Activated naive CD8-positive, alpha-beta T cell treated with anti-CD3 and anti-CD28 coated beads, Interleukin-2, amount 10 ng/mL, durations not matched to agents 7 days and 5 days (primary cell): ENCODE measurements around the gene EXOSC2. TPM values are rescaled to one million over a fixed set of nuclear protein-coding genes. Genes with fewer than 3 reads are reported as not detected.

Experiments
- ATAC-seq: fragments of 150-1000 bp; cut with Tn5 transposase; one replicate; pipeline ENCODE4 v1.10.0; 2021; ENCODE audit warnings: low read depth, moderate library complexity
- POLR2A ChIA-PET: fragments of 350-600 bp; sonication (Branson Sonifier 250); formaldehyde crosslinking; loops from one replicate; lab custom pipeline; 2021; ENCODE audit warnings: antibody characterized with exemption; lab: Charles Lee
- DNase-seq: peaks from one replicate; pipeline ENCODE4 v3.0.0; 2021
- H3K27ac Mint-ChIP-seq: one replicate; pipeline ENCODE4 v1.8.0; 2022; ENCODE audit warnings: mild to moderate bottlenecking, mixed read lengths
- H3K27me3 Mint-ChIP-seq: one replicate; pipeline ENCODE4 v1.8.0; 2022; ENCODE audit warnings: mild to moderate bottlenecking, moderate library complexity, mixed read lengths
- H3K36me3 Mint-ChIP-seq: one replicate; pipeline ENCODE4 v1.8.0; 2021; ENCODE audit warnings: mild to moderate bottlenecking, mixed read lengths
- H3K4me1 Mint-ChIP-seq: one replicate; pipeline ENCODE4 v1.8.0; 2021; ENCODE audit warnings: mixed read lengths
- H3K4me3 Mint-ChIP-seq: one replicate; pipeline ENCODE4 v1.8.0; 2022; ENCODE audit warnings: mild to moderate bottlenecking, moderate library complexity, mixed read lengths
- H3K9me3 Mint-ChIP-seq: one replicate; pipeline ENCODE4 v1.8.0; 2021; ENCODE audit warnings: mixed read lengths
- total RNA-seq, 2 experiments: library from RNA; stranded (reverse); gene quantifications; one replicate each; pipeline ENCODE4 v1.2.3, GENCODE V29; 2021

Gene EXOSC2
- total RNA-seq, 2 experiments from 2014 or later, result 57.2 to 58.8 TPM

DNA sequence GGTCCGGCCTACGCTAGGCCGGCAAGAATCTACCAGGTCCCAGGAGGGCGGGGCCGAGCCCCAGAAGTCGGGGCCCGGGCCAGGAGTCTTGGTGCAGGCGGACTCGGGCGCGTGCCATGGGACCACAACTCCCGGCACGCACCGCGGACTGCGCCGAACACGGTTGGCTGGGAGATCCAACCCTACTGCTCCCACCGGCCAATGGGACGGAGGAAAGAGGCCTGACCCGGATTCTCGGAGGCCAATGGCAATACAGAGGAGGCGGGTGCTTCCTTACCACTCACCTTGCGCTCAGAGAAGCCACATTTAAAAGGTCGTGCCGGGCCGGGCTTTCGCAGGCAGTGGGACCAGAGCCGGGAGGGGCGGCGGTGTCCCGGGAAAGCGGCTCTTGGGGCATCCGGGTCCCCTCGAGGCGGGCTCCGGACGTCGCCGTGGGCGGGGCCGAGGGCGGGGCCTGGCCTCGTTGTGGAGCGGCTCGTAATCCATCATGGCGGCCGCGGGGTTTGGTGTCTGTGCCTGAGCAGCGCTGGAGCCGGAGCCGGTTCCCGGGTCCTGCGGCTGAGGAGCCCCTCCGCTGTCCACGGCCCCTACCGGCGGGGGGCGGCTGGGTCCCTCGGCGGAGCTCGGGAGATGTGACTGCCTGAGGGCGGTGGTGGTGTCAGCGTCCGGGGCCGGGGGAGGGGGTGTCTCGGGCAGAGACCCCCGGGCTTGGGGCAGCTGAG is 19.1 kb downstream of the EXOSC2 start:
- peaks cover 29% of the 10 kb centered on the region for H3K4me1 Mint-ChIP-seq

DNA sequence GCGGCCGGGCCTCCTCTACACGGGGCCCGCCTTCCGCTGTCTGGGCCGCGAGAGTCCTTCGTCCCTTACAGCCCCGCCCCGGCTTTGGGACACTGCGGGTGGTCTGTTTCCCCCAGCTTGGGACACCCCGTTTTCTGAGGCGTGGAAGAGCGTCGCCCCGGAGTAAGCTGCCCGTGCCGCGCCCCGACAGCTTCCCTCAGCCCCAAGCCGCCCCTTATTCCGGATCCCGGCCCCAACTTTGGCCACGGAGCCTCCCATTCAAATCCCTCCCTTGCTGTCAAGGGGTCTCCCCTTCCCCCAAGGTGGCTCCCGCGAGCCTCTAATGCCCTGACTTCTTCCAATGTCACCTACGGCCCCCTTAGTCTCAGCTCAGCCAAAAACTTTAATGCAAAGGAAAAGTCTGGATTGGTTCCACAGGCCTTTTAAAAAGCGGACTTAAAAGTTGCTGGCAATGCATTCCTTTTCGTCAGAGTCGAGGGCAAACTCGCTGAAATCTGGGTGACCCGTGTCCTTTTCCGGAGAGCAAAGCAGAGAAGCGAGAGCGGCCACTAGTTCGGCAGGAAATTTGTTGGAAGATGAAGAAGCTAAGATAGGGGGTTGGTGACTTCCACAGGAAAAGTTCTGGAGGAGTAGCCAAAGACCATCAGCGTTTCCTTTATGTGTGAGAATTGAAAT is 19.8 kb downstream of the EXOSC2 start:
- ATAC-seq, result peak; percentile 1
- POLR2A ChIA-PET, result interaction anchor here (0.6 to 1.2 kb wide), 3 partner anchors 20 to 472 kb away, joined by 4 to 7 read pairs (median 5); partner anchors contain the start of gene EXOSC2
- Mint-ChIP-seq H3K4me3 (peak overlapping the region; percentile 87), H3K4me1 (peaks cover 29% of the 10 kb centered on the region), H3K27me3 (peaks cover 2% of the 10 kb centered on the region), H3K36me3 (no peaks in the 10 kb centered on the region), H3K9me3 (no peaks in the 10 kb centered on the region), H3K27ac (peak overlapping the region; percentile 94)
- no peak for DNase-seq

More for the DNA sequence above, 19.1 kb downstream of the EXOSC2 start:
- Mint-ChIP-seq H3K27me3 (peaks cover 2% of the 10 kb centered on the region), H3K9me3 (no peaks in the 10 kb centered on the region), H3K36me3 (no peaks in the 10 kb centered on the region), H3K27ac (peak overlapping the region; percentile 94), H3K4me3 (peak overlapping the region; percentile 87)
- ATAC-seq (peak; percentile 98), DNase-seq (peak; percentile 97)
- POLR2A ChIA-PET, result interaction anchor here (0.6 to 1.2 kb wide), 3 partner anchors 19 to 471 kb away, joined by 4 to 7 read pairs (median 5); partner anchors contain the start of gene EXOSC2

DNA sequence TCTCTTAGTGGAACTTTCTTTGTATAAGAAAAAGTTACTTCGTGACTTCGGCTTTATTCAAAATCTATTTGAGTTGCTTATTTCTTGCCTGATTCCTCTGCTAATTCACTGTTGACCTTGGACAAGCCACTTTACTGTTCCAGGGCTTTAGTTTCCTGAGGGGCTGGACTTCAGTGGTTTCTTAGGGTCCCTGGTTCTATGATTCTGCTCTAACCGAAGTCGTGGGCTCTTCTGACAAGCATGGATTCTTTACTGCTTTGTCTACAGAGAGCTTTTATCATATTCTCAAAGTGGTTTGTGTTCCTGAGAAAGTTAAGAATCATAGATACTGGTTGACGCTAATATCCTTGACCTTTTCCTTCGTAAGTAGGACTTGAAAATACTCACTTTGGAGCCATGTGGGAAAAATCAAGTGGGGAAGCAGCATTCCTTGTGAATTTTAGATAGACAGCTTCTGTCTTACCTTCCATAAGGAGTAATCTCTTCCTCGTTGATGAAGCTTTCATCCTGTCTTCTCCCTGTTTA is 21.1 kb downstream of the EXOSC2 start:
- H3K36me3 Mint-ChIP-seq, result no peaks in the 10 kb centered on the region
- no peak for ATAC-seq
- DNase-seq, result no peak
- peaks cover 2% of the 10 kb centered on the region for H3K27me3 Mint-ChIP-seq
- peaks cover 31% of the 10 kb centered on the region for H3K4me1 Mint-ChIP-seq
- no peaks in the 10 kb centered on the region for H3K9me3 Mint-ChIP-seq
- H3K4me3 Mint-ChIP-seq, result peak overlapping the region; percentile 87
- POLR2A ChIA-PET, result interaction anchor here (0.7 to 1.4 kb wide), 2 partner anchors 21 to 410 kb away, joined by 3 read pairs; partner anchors contain the start of genes EXOSC2 and NUP214
- H3K27ac Mint-ChIP-seq, result no peak overlapping the region

DNA sequence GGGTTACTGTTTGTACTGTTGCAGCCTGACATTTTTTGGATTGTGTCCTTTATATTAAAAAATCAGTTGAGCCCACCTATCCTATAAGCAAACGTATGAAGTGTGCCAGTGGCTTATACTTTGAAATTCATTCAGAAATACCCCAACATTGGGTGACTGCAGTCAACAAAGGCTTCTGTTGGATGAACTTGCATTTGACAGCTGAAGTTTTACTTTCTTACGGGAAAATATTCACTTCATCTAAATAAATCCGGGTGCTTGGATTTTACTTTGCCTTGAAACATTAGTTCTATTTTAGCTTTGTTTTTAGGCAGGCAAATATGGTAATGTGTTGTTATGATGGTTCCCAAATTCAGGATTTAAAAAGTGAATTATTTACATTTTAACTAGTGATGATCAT is 21.7 kb downstream of the EXOSC2 start:
- no peaks in the 10 kb centered on the region for H3K36me3 Mint-ChIP-seq
- peak overlapping the region; percentile 87 for H3K4me3 Mint-ChIP-seq
- H3K27ac Mint-ChIP-seq, result no peak overlapping the region
- peaks cover 31% of the 10 kb centered on the region for H3K4me1 Mint-ChIP-seq
- no peaks in the 10 kb centered on the region for H3K9me3 Mint-ChIP-seq
- no peak for DNase-seq
- ATAC-seq, result no peak
- peaks cover 2% of the 10 kb centered on the region for H3K27me3 Mint-ChIP-seq
- POLR2A ChIA-PET, result interaction anchor here (0.7 to 1.4 kb wide), 2 partner anchors 21 to 410 kb away, joined by 3 read pairs; partner anchors contain the start of genes EXOSC2 and NUP214

DNA sequence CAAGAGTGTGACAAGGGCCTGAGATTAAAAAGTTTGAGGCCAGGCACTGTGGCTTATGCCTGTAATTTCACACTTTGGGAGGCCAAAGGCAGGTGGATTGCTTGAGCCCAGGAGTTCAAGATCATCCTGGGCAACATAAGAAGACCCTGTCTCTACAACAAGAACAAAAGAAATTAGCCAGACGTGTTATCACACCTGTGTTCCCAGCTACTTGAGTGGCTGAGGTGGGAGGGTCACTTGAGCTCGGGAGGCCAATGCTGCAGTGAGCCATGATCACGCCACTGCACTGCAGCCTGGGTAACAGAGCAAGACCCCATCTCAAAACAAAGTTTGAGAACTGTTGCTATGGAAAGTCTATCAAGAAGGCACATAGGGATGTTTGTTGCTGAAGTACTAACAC is 25.0 kb downstream of the EXOSC2 start:
- H3K9me3 Mint-ChIP-seq, result no peaks in the 10 kb centered on the region
- H3K27ac Mint-ChIP-seq, result no peak overlapping the region
- no peak for DNase-seq
- POLR2A ChIA-PET, result no interaction called here
- peaks cover 3% of the 10 kb centered on the region for H3K36me3 Mint-ChIP-seq
- no peak overlapping the region for H3K4me3 Mint-ChIP-seq
- peaks cover 28% of the 10 kb centered on the region for H3K4me1 Mint-ChIP-seq
- ATAC-seq, result no peak
- H3K27me3 Mint-ChIP-seq, result no peaks in the 10 kb centered on the region

DNA sequence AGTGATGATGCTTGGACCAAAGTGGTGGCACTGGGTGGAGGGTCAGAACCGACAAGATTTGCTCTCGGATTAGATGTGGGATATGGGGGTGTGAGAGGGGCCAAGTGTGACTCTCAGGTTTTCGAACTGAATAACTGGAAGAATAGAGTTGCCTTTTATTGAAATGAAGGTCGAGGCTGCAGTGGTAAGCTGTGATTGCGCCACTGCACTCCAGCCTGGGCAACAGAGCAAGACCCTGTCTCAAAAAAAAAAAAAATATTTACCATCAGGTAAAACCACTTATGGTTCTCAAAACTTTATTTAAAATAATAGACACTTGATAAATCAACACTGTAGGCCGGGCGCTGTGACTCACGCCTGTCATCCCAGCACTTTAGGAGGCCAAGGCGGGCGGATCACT is 27.2 kb downstream of the EXOSC2 start:
- no peak overlapping the region for H3K27ac Mint-ChIP-seq
- H3K27me3 Mint-ChIP-seq, result no peaks in the 10 kb centered on the region
- ATAC-seq (no peak), DNase-seq (no peak)
- no peak overlapping the region for H3K4me3 Mint-ChIP-seq
- H3K9me3 Mint-ChIP-seq, result no peaks in the 10 kb centered on the region
- H3K36me3 Mint-ChIP-seq, result peaks cover 3% of the 10 kb centered on the region
- POLR2A ChIA-PET, result no interaction called here
- peaks cover 7% of the 10 kb centered on the region for H3K4me1 Mint-ChIP-seq

DNA sequence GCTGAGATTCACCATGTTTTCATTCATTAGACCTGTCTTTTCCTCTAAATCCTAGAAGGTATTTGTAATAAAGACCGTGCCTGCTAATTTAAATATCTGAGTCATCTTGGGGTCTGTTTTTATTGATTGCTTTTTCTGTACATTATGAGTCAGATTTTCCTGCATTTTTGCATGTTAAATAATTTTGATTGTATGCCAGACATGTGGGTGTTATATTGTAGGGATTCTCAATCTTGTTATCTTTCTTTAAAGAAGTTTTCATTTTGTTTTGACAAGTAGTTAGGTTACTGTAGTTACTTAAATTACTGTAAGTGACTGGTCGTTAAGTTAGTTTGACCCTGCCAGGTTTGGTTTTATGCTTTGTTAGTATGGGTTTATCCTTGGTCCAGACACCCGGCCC is 35.1 kb downstream of the EXOSC2 start:
- POLR2A ChIA-PET, result no interaction called here
- H3K27me3 Mint-ChIP-seq, result no peaks in the 10 kb centered on the region
- no peak for ATAC-seq
- peaks cover 4% of the 10 kb centered on the region for H3K4me1 Mint-ChIP-seq
- H3K9me3 Mint-ChIP-seq, result no peaks in the 10 kb centered on the region
- no peak overlapping the region for H3K4me3 Mint-ChIP-seq
- peaks cover 4% of the 10 kb centered on the region for H3K36me3 Mint-ChIP-seq
- H3K27ac Mint-ChIP-seq, result no peak overlapping the region
- no peak for DNase-seq

DNA sequence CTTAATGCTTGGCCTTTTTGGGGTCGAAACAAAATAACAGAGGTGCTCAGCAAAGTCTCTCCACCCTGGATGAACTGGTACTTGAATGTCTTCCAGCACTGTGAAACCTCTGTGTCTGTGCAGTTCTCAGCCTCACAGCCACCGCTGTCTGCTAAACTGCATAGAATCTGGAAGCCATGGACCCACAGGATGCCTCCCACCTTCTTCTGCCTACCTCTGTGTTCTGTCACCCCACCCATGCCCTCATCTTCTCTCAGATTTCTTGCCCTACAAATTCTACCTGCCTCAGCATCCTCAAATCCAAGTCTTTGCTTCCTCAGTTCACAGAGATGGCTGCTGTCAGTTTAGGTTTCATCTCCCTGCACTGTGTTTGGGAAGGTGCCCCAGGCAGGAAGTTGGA is 35.6 kb downstream of the EXOSC2 start:
- POLR2A ChIA-PET, result no interaction called here
- H3K9me3 Mint-ChIP-seq, result no peaks in the 10 kb centered on the region
- no peaks in the 10 kb centered on the region for H3K27me3 Mint-ChIP-seq
- no peak overlapping the region for H3K4me3 Mint-ChIP-seq
- peaks cover 4% of the 10 kb centered on the region for H3K36me3 Mint-ChIP-seq
- DNase-seq, result no peak
- no peak for ATAC-seq
- H3K27ac Mint-ChIP-seq, result no peak overlapping the region
- peaks cover 4% of the 10 kb centered on the region for H3K4me1 Mint-ChIP-seq

DNA sequence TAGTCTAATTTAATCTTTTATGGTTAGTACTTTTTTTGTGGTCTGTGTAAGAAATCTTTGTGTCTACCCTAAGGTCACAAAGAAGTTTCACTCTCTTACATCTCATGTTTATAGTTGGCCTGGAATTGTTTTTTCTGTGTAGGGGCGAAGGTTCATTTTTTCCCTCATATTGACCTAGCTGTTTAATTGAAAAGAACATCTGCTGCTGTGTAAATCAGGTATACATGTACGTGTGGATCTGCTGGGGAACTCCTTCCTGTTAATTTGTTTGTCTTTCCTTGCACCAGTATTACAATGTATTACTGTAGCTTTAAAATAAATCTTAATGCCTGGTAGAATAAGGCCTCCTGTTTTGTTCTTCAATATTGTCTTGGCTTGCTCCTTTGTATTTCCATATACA is 37.8 kb downstream of the EXOSC2 start:
- Mint-ChIP-seq H3K27ac (no peak overlapping the region), H3K27me3 (no peaks in the 10 kb centered on the region), H3K9me3 (no peaks in the 10 kb centered on the region), H3K4me3 (no peak overlapping the region), H3K36me3 (peaks cover 2% of the 10 kb centered on the region), H3K4me1 (peaks cover 4% of the 10 kb centered on the region)
- DNase-seq (no peak), ATAC-seq (no peak)
- POLR2A ChIA-PET, result no interaction called here

DNA sequence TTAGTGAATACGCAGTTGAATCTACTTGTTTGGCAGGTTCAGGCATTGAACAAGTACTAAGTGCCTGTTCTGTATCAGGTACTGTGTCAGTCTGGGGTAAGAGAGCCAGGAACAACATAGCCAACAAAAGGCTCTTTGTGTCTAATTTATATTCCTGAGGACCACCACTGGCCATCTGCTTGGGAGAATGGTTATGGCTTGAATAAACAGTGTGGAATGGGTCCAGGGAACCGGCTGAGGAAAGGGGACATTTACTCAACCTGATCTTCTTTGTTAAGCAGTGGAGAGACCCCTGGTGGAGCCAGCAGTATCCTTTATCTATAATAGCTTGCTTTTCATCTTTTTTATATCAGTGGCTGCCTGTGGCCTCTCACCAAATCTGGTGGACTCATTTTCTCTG is 38.6 kb downstream of the EXOSC2 start:
- Mint-ChIP-seq H3K9me3 (no peaks in the 10 kb centered on the region), H3K27ac (no peak overlapping the region), H3K4me1 (peaks cover 4% of the 10 kb centered on the region), H3K27me3 (no peaks in the 10 kb centered on the region), H3K36me3 (peaks cover 2% of the 10 kb centered on the region), H3K4me3 (no peak overlapping the region)
- POLR2A ChIA-PET, result no interaction called here
- ATAC-seq, result no peak
- DNase-seq, result no peak

DNA sequence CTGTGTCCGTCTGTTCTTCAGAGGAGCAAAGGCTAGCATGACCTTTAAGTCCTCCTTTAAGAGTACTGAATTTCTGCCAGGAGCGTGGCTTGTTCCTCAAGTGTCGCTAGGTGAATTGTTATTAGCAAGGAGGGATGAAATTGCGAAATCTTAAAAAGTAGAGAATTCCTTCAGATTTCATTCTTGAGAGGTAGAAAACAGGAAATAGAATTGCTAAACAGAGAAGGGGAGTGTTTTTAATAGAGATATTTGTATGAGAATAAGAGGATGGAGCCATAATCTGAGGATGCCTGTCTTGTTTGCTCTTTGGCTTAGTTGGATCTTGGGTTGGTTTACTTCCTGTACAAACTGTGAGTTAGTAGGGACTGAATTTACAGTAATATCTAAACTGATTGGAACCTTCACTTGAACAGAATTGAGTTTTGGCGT is 39.2 kb downstream of the EXOSC2 start:
- POLR2A ChIA-PET, result no interaction called here
- Mint-ChIP-seq H3K4me3 (no peak overlapping the region), H3K9me3 (no peaks in the 10 kb centered on the region), H3K27ac (no peak overlapping the region), H3K4me1 (peaks cover 4% of the 10 kb centered on the region), H3K27me3 (no peaks in the 10 kb centered on the region), H3K36me3 (peaks cover 2% of the 10 kb centered on the region)
- ATAC-seq, result no peak
- no peak for DNase-seq

DNA sequence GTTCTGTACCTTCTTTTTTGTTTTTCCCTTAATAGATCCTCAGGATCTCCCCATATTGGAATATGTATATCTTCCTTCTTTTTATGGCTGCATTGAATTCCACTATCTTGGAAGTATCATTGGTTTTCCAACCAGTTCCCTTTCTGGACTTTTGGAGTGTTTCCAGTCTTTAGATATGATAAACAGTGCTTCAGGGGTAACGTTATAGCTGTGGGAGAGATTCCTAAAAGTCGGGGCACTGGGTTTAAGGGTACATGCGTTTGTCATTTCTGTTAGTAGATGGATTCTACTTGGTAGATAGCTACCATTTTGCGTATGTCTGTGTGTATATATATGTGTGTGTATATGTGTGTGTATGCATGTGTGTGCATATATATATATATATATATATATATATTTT is 42.0 kb downstream of the EXOSC2 start:
- DNase-seq, result no peak
- ATAC-seq, result no peak
- Mint-ChIP-seq H3K9me3 (no peaks in the 10 kb centered on the region), H3K36me3 (no peaks in the 10 kb centered on the region), H3K4me3 (no peak overlapping the region), H3K27ac (no peak overlapping the region), H3K4me1 (peaks cover 4% of the 10 kb centered on the region), H3K27me3 (no peaks in the 10 kb centered on the region)
- POLR2A ChIA-PET, result no interaction called here

DNA sequence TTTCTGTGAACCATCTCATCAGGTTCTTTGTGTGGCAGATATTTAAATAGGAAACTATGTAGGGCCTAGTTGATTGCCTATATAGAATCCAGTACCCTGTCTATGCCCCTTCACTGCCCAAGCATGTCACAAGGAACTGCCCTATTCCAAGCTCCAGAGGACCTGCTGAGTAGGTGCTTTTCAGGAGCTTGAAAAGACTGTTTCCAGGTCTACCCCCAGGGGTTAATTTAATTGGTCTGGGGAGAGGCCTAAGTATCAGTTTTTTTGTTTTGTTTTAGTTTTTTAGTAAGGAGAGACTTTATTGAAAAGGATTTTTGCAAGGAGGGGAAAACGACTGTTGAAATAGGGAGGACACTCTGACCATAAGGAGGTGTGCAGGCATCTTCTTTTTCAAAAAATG is 43.3 kb downstream of the EXOSC2 start:
- ATAC-seq (no peak), DNase-seq (no peak)
- H3K4me3 Mint-ChIP-seq, result no peak overlapping the region
- H3K27ac Mint-ChIP-seq, result no peak overlapping the region
- POLR2A ChIA-PET, result no interaction called here
- H3K9me3 Mint-ChIP-seq, result peaks cover 2% of the 10 kb centered on the region
- H3K36me3 Mint-ChIP-seq, result peaks cover 1% of the 10 kb centered on the region
- peaks cover 3% of the 10 kb centered on the region for H3K4me1 Mint-ChIP-seq
- H3K27me3 Mint-ChIP-seq, result no peaks in the 10 kb centered on the region
